K562 (cell line): Measurements from ENCODE around the gene ACHE. TPM values are rescaled to one million over a fixed set of nuclear protein-coding genes. Genes with fewer than 3 reads are reported as not detected.

Source experiments
- GABPB2 ChIP-seq: fragments of 250-450 bp; sonication (Bioruptor Pico); conservative IDR thresholded peaks from 2 replicates; pipeline ENCODE4 v1.5.1; 2021; ENCODE audit warnings: mild to moderate bottlenecking
- MGA ChIP-seq: fragments of 450-650 bp; IDR thresholded peaks from 2 replicates; pipeline ENCODE4 v1.6.1; 2016; ENCODE audit warnings: mild to moderate bottlenecking, moderate library complexity
- ZKSCAN1 ChIP-seq: fragments of 150-350 bp; IDR thresholded peaks from 2 replicates; pipeline ENCODE4 v1.6.1; 2016; ENCODE audit warnings: low read depth, low read length
- ZNF316 ChIP-seq: fragments of 450-650 bp; IDR thresholded peaks from 2 replicates; pipeline ENCODE4 v1.6.1; 2016
- polyA plus RNA-seq, 8 experiments: library from polyadenylated mRNA; depleted of rRNA in 4 of 8; stranded (reverse) in 5 of 8; unstranded in 3 of 8; fragments of >200 nt; fragmentation: Nextera tagmentation in 2 of 8; fragmentation: Illumina TruSeq in 1 of 8; extraction: Ambion mirVana in 2 of 8; extraction: Trizol in 1 of 8; gene quantifications; 2 replicates each; pipeline versions ENCODE4 v1.2.1 to v1.2.3, GENCODE V29; 2011 to 2014; ENCODE audit warnings: inconsistent platforms in 1 of 8, missing spikeins in 1 of 8
- total RNA-seq, 7 experiments: library from RNA; depleted of rRNA in 6 of 7; stranded (reverse); fragments of >200 nt in 6 of 7; fragmentation: Illumina TruSeq in 2 of 7; extraction: Trizol in 2 of 7; gene quantifications; 2 replicates each; pipeline versions ENCODE4 v1.2.1 to v1.2.3, GENCODE V29; 2011 to 2021; ENCODE audit warnings: low replicate concordance in 1 of 7

ACHE gene
- total and polyA plus RNA-seq, 9 of the 15 experiments (the other 6 are each of a cell fraction or from before 2014, with no cell fraction given): 0.04 to 8.8 (median 1.9) TPM

- TF ChIP-seq MGA: peak; percentile 81
- no peak for TF ChIP-seq ZKSCAN1
- no peak for TF ChIP-seq ZNF316
- no peak for TF ChIP-seq GABPB2
Observed at GRCh38 chr7:100896732-100897608, 1.3 kb upstream of the ACHE start (continued).
